ENCODE measurements around the gene C3.

DNA sequence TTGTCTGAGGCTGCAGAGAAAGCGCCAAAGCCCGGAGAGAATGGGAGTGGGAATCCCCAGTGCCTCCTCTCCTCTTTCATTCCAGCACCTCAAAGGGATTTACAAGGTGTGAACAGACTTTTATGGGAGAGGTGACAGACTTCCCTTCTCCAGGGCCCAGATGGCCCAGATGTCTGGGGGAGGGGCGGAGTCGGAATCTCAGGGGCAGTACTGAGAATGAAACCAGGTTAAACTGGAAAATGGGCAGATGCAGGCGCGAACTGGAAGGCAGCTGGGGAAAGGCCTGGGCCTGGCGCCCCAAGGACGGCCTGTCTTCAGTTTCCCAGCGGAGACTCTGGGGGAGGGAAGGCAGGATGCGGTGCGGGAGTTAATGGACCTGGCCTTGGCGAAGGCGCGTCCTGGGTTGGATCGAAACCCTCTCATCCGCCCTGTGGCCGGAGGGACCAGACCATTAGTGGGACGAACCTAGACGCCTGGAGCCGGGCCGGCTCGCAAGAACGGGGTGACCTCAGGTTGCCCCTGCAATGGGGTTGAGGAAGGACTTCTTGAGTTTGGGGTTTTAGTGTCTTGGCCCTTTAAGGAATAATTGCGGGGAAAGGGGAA lies 18.4 kb upstream of the C3 start:
- TF ChIP-seq, protein P1, sequence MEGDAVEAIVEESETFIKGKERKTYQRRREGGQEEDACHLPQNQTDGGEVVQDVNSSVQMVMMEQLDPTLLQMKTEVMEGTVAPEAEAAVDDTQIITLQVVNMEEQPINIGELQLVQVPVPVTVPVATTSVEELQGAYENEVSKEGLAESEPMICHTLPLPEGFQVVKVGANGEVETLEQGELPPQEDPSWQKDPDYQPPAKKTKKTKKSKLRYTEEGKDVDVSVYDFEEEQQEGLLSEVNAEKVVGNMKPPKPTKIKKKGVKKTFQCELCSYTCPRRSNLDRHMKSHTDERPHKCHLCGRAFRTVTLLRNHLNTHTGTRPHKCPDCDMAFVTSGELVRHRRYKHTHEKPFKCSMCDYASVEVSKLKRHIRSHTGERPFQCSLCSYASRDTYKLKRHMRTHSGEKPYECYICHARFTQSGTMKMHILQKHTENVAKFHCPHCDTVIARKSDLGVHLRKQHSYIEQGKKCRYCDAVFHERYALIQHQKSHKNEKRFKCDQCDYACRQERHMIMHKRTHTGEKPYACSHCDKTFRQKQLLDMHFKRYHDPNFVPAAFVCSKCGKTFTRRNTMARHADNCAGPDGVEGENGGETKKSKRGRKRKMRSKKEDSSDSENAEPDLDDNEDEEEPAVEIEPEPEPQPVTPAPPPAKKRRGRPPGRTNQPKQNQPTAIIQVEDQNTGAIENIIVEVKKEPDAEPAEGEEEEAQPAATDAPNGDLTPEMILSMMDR (IDR thresholded peaks at IDR 0.05): peak; percentile 16
- TF ChIP-seq POLR2A (IDR thresholded peaks at IDR 0.05; ENCODE audit: low read length): no peak
